ENCODE results near the gene PTPRM. TPM values are rescaled to one million over a fixed set of nuclear protein-coding genes. Genes with fewer than 3 reads are reported as not detected.

The PTPRM gene
- total RNA-seq, 1 experiment from 2014 or later, result 45.6 TPM

DNA sequence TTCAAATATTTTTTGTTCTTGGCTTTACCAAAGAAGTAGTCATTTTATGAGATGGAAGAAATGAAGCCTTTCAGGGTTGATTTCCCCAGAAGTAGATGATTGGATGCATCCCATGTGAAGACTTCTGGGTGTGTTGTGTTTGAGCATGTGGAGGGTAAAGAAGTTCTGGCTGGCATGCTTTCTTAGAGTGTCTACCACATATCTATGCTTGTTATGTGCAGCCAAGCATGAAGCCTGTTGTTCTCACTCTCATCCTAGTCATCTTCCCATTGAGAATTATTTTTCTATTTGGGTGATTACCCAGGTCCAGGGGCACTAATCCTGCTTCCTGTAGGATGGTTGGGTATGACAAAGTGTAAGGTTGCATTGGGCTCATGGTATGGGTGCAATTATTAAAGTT, 472.9 kb downstream of the PTPRM start:
- Histone ChIP-seq H3K9ac (ENCODE audit: low read length) (no peak overlapping the region), H3K4me3 (ENCODE audit: low read length) (no peak overlapping the region), H3K4me2 (ENCODE audit: low read length) (no peak overlapping the region), H3K9me2 (replicated peaks; ENCODE audit: low read length) (no peaks in the 10 kb centered on the region), H2AFZ (ENCODE audit: low read length) (no peak overlapping the region), H3K27ac (ENCODE audit: low read length) (no peak overlapping the region), H3K4me1 (ENCODE audit: insufficient read depth, low read length) (0 out of 2 replicates have a peak, but pooled peaks cover 4% of the 10 kb centered on the region), H4K20me1 (ENCODE audit: low read length) (no peaks in the 10 kb centered on the region), H3K79me2 (ENCODE audit: low read length) (no peaks in the 10 kb centered on the region), H3K27me3 (ENCODE audit: low read length) (no peaks in the 10 kb centered on the region), H3K36me3 (ENCODE audit: low read depth, low read length) (no peaks in the 10 kb centered on the region), H3K9me3 (ENCODE audit: low read length) (no peaks in the 10 kb centered on the region), H3F3A (ENCODE audit: low read length, unreplicated experiment) (no peaks in the 10 kb centered on the region)
- ATAC-seq, result no peak
- no peak for DNase-seq
- ChIA-PET CTCF (no interaction called here), POLR2A (ENCODE audit: unreplicated experiment) (no interaction called here)
- intact Hi-C loops (cut with micrococcal nuclease), result no loop called here
- TF ChIP-seq EZH2phosphoT487 (IDR thresholded peaks at IDR 0.05; ENCODE audit: borderline replicate concordance, low read length) (no peak), EZH2 (IDR thresholded peaks at IDR 0.05; ENCODE audit: low read length, unreplicated experiment) (no peak)
- TF ChIP-seq, protein P1, sequence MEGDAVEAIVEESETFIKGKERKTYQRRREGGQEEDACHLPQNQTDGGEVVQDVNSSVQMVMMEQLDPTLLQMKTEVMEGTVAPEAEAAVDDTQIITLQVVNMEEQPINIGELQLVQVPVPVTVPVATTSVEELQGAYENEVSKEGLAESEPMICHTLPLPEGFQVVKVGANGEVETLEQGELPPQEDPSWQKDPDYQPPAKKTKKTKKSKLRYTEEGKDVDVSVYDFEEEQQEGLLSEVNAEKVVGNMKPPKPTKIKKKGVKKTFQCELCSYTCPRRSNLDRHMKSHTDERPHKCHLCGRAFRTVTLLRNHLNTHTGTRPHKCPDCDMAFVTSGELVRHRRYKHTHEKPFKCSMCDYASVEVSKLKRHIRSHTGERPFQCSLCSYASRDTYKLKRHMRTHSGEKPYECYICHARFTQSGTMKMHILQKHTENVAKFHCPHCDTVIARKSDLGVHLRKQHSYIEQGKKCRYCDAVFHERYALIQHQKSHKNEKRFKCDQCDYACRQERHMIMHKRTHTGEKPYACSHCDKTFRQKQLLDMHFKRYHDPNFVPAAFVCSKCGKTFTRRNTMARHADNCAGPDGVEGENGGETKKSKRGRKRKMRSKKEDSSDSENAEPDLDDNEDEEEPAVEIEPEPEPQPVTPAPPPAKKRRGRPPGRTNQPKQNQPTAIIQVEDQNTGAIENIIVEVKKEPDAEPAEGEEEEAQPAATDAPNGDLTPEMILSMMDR (conservative IDR thresholded peaks at IDR 0.05; ENCODE audit: low read depth, low read length), result no peak
- no TSS peak for BruUV-seq (replicated peaks)

DNA sequence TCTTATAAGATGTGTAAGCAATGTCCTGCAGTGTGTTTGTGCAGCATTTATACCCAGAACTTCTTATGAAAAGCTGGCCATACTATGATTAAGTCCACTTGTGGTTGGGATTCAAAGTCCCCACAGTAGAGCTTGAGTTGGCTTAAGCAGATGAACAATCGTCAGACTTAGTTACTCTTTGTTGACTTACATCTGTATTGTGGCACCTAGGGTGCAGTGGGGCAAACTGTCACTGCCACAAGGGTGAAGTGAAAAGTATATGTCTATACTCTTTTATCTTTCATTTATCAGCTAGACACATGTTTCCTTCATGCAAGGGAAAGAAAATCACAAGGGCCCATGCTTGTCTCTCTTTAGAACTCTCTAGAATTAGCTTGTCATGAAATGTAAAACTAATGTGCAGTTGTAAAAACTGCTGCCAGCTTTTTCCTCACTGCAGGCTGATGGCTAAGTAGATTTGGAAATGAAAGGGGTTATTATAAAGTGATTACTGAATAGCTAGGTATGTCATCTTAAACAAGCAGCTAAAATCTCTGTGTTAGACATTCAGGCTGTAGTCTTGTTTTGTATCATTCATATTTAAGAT, 474.5 kb downstream of the PTPRM start:
- BruUV-seq (replicated peaks), result no TSS peak
- Histone ChIP-seq H3K27me3 (ENCODE audit: low read length) (no peaks in the 10 kb centered on the region), H3K4me2 (ENCODE audit: low read length) (no peak overlapping the region), H3K9me3 (ENCODE audit: low read length) (no peaks in the 10 kb centered on the region), H3K79me2 (ENCODE audit: low read length) (no peaks in the 10 kb centered on the region), H4K20me1 (ENCODE audit: low read length) (no peaks in the 10 kb centered on the region), H3K27ac (ENCODE audit: low read length) (no peak overlapping the region), H3K4me3 (ENCODE audit: low read length) (no peak overlapping the region), H2AFZ (ENCODE audit: low read length) (no peak overlapping the region), H3F3A (ENCODE audit: low read length, unreplicated experiment) (no peaks in the 10 kb centered on the region), H3K4me1 (ENCODE audit: insufficient read depth, low read length) (0 out of 2 replicates have a peak, but pooled peaks cover 4% of the 10 kb centered on the region), H3K36me3 (ENCODE audit: low read depth, low read length) (no peaks in the 10 kb centered on the region), H3K9me2 (replicated peaks; ENCODE audit: low read length) (no peaks in the 10 kb centered on the region), H3K9ac (ENCODE audit: low read length) (no peak overlapping the region)
- DNase-seq (no peak), ATAC-seq (no peak)
- ChIA-PET CTCF (no interaction called here), POLR2A (ENCODE audit: unreplicated experiment) (interaction anchor here (0.6 kb wide), 1 partner anchor 134 kb away, joined by 3 read pairs; no protein-coding TSS in a partner anchor)
- intact Hi-C loops (cut with micrococcal nuclease), result no loop called here
- TF ChIP-seq, protein P1 (conservative IDR thresholded peaks at IDR 0.05; ENCODE audit: low read depth, low read length), result no peak
- TF ChIP-seq EZH2phosphoT487 (IDR thresholded peaks at IDR 0.05; ENCODE audit: borderline replicate concordance, low read length) (no peak), EZH2 (IDR thresholded peaks at IDR 0.05; ENCODE audit: low read length, unreplicated experiment) (no peak)

DNA sequence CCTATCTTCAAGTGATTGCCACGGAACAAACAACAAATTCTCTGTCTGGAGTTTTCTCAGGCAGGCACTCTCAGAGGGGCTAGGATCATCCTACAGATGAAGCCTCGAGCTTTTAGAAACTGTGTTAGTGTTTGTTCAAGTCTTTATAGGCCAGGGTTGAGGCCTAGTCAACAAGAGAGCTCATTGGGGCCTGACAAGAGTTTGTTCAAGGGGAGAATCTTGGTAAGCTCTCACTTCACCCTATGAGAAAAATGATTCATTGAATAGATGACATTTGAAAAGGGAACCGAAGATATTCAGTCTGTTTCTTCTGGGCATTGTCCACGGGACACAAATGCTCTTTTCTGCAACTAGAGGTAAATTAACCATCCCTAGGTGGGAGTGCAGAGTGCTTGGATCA, 476.9 kb downstream of the PTPRM start:
- intact Hi-C loops (cut with micrococcal nuclease), result no loop called here
- H3K9me3 ChIP-seq (ENCODE audit: low read length), result no peaks in the 10 kb centered on the region
- ChIA-PET POLR2A (ENCODE audit: unreplicated experiment) (no interaction called here), CTCF (no interaction called here)
- H3K4me3 ChIP-seq (ENCODE audit: low read length), result no peak overlapping the region
- no peak overlapping the region for H3K9ac ChIP-seq (ENCODE audit: low read length)
- H3K4me2 ChIP-seq (ENCODE audit: low read length), result no peak overlapping the region
- no peak for DNase-seq
- TF ChIP-seq EZH2phosphoT487 (IDR thresholded peaks at IDR 0.05; ENCODE audit: borderline replicate concordance, low read length) (no peak), EZH2 (IDR thresholded peaks at IDR 0.05; ENCODE audit: low read length, unreplicated experiment) (no peak)
- TF ChIP-seq, protein P1 (conservative IDR thresholded peaks at IDR 0.05; ENCODE audit: low read depth, low read length), result no peak
- H3K79me2 ChIP-seq (ENCODE audit: low read length), result no peaks in the 10 kb centered on the region
- no peak overlapping the region for H3K27ac ChIP-seq (ENCODE audit: low read length)
- BruUV-seq (replicated peaks), result no TSS peak
- no peaks in the 10 kb centered on the region for H4K20me1 ChIP-seq (ENCODE audit: low read length)
- no peaks in the 10 kb centered on the region for H3K36me3 ChIP-seq (ENCODE audit: low read depth, low read length)
- H3K9me2 ChIP-seq (replicated peaks; ENCODE audit: low read length), result no peaks in the 10 kb centered on the region
- H3F3A ChIP-seq (ENCODE audit: low read length, unreplicated experiment), result no peaks in the 10 kb centered on the region
- H3K27me3 ChIP-seq (ENCODE audit: low read length), result no peaks in the 10 kb centered on the region
- no peak for ATAC-seq
- no peak overlapping the region for H2AFZ ChIP-seq (ENCODE audit: low read length)
- H3K4me1 ChIP-seq (ENCODE audit: insufficient read depth, low read length), result peaks cover 5% of the 10 kb centered on the region
